HG03066 (cell line): ENCODE results near the gene CYB5D1.
"Not testable (repeated sequence)": the region's sequence is repeated elsewhere in the genome, so short reads cannot be mapped to it uniquely, and the experiment has no call there.

Experiments
- ATAC-seq: cut with Tn5 transposase; IDR thresholded peaks from one replicate; pipeline ENCODE4 v1.9.1; 2021; ENCODE audit warnings: low read depth; ENCODE audit not compliant: unreplicated experiment

CYB5D1 gene

GRCh38 chr17:7857713-7858521 is at the start of gene CYB5D1:
Gene CYB5D1 (plus strand): TSS chr17:7858003. CDS start chr17:7858135, 132 bp downstream.
- ATAC-seq: peak; percentile 37

- ATAC-seq: no peak
These were observed 48.6 kb upstream of the CYB5D1 start for GRCh38 chr17:7809086-7809790.

DNA sequence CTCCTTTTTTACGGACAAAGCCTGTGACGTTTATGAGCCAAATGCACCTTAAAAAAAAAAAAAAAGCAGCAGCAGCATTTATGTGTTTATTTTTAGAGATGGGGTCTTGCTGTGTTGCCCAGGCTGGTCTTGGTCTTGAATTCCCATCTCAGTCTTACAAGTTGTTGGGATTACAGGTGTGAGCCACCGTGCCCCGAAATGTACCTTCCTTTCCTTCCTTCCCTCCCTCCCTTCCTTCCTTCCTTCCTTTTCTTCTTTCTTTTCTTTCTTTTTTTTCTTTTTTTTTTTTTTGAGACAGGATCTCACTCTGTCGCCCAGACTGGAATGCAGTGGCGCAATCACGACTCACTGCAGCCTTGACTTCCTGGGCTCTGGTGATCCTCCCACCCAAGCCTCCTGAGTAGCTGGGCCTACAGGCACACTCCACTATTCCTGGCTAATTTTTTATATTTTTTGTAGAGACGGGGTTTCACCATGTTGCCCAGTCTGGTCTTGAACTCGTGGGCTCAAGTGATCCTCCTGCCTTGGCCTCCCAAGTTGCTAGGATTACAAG is 47.9 kb upstream of the CYB5D1 start:
- ATAC-seq: not testable (repeated sequence)

- ATAC-seq: no peak
These were observed 46.6 kb upstream of the CYB5D1 start for GRCh38 chr17:7811251-7811650.

DNA sequence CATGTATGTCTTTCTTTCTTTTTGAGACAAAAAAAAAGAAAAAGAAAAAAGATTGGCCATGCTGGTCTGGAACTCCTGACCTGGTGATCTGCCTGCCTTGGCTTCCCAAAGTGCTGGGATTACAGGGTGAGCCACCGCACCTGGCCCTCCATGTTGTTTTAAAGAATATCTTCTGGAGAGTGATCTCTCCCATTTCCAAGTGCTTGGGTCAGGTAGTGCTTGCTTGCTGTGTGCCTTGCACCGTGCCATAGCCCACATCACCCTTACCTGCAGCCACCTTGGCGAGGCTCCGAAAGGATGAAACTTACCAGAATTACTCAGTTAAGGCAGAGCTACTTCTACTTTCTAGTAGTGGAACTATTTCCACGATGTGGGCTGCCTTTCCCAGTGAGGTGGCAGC is 42.8 kb upstream of the CYB5D1 start:
- ATAC-seq: no peak

- ATAC-seq: no peak
These were observed 40.7 kb upstream of the CYB5D1 start for GRCh38 chr17:7816926-7817642.

- ATAC-seq: no peak
These were observed 40.2 kb upstream of the CYB5D1 start for GRCh38 chr17:7817643-7817964.

DNA sequence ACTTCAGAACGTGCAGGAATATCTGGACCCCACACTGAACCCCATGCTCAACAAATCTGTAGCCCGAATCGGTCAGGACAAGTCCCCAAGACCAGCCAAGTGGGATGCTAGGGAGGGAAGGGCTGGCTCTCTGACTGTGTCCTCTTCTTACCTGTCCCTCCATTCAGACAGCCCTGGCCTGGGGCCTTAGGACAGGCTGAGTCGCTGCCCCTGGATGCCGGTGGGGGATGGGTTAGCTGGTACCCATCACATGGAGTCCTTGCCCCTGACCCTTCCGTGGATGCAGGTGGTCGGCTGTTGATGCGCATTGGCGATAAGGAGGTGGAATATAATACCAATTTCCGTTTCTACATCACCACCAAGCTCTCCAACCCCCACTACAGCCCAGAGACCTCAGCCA is 39.8 kb upstream of the CYB5D1 start:
- ATAC-seq: no peak

DNA sequence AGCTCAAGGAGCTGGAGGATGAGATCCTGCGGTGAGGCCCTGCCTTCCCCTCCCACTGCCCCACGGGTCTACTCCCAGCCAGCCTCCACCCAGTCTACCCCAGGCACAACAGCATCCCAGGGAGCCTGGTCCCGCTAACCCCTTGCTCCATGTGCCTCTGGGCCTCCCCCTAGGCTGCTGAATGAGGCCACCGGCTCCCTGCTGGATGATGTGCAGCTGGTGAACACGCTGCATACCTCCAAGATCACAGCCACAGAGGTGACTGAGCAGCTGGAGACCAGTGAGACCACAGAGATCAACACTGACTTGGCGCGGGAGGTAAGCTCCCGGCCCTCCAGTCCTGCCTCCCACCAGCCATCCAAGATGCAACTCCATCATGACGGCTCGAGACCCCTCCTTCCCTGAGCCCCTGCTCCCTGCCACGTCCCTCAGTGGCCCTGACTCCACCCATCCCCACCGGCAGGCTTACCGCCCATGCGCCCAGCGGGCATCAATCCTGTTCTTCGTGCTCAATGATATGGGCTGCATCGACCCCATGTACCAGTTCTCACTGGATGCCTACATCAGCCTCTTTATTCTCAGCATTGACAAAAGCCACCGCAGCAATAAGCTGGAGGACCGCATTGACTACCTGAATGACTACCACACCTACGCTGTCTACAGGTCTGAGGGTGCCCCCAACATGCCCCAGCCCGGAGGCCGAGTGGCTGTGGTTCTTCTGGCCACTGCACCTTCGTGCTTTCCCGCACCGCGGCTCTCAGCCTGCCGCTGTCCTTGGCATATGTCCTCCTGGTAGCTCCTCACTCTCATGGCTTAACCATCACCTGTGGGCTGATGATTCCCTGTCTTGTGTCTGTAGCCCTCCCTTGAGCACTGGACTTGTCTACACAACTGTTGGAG is 38.8 kb upstream of the CYB5D1 start:
- no peak for ATAC-seq

- no peak for ATAC-seq
These were observed 37.6 kb upstream of the CYB5D1 start for GRCh38 chr17:7820231-7820630.

DNA sequence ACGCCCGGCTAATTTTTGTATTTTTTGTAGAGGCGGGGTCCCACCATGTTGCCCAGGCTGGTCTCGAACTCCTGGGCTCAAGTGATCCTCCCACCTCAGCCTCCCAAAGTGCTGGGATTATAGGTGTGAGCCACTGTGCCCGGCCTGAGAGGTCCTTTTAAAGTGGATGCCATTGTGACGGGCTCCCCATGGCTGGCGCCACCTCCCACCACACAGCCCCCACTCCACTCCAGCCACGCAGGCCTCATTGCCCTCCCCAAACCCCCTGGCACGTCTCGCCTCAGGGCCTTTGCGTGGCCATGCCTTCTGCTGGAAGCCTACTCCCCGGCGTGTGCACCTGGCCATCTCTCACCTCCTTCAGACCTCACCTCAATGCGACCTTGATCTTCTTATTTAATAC is 35.7 kb upstream of the CYB5D1 start:
- ATAC-seq: no peak

DNA sequence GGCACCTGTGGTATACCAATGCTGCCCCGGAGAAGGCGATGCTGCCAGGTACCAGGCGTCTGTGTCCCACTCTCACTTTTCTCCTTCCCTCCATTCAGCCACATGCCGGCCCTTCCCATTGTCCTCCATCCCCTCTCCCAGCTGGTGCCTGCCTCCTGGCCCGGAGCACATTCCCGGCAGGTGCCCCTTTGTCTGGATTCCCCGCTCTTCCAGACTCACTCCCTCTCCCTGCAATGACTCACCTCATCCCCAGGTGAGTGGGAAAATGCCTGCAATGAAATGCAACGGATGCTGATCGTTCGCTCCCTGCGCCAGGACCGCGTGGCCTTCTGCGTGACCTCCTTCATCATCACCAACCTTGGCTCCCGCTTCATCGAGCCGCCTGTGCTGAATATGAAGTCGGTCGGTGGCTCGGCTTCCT is 34.2 kb upstream of the CYB5D1 start:
- ATAC-seq: no peak

DNA sequence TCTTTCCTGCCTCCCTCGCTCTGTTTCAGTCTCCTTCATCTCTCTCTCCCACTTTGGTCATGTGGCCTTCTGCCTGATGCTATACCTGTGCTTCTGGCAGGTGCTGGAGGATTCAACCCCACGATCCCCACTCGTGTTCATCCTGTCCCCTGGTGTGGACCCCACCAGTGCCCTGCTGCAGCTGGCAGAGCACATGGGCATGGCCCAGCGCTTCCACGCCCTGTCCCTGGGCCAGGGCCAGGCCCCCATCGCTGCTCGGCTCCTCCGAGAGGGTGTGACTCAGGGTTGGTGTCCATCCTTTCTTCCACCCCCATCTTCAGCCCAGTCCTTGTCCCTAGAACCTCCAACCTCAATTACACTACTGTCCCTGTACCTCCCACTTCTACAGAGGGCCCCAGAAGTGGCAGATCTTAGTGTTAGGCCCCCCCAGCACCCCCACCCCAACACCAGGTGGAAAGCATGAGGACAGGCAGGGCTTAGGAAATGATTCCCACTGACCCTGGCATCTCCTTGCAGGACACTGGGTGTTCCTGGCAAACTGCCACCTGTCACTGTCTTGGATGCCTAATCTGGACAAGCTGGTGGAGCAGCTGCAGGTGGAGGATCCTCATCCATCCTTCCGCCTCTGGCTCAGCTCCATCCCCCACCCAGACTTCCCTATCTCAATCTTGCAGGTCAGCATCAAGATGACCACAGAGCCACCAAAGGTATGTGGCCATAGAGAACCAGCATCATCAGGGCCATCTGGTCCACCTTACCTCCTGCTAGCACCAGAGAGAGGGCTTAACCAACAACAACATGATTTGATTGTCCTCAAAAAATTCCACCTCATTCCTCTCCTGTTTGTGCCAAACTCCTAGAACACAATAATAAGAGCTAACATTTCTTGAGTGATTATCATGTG is 33.5 kb upstream of the CYB5D1 start:
- ATAC-seq: no peak

DNA sequence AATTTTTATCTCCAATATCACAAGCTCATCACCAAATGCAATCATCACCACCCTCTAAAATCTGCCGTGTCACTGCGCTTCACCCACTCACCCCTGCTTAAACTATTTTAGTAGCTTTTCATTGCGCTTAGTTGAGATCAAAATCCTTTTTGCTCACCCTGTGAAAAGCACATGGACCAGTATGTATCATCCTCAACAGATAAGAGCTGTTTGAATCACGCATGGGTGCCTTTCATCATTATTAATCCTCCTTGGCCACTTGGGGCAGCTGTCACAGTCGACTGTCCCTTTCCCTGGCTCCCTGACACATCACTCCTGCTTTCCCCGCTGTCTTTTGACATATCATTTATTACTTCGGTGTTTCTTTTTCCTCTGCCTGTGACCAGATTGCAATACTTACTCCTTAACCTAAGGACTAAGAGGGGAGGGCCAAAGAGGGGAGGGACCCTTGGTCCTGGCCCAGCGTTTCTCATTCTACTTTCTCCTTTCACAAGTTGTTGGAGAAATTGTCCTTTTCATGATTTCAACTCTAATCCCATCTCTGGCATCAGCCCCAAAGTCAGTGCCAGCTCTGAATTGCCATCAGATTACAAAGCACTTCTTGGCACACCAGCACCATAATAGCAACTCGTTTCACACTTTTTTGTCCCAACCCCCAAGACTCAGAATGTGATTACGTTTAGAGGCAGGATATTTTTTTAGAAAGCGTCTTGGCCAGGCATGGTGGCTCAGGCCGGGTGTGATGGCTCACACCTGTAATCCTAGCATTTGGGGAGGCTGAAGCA is 32.4 kb upstream of the CYB5D1 start:
- no peak for ATAC-seq

GRCh38 chr17:7830616-7831015 is 27.2 kb upstream of the CYB5D1 start:
- ATAC-seq: no peak

DNA sequence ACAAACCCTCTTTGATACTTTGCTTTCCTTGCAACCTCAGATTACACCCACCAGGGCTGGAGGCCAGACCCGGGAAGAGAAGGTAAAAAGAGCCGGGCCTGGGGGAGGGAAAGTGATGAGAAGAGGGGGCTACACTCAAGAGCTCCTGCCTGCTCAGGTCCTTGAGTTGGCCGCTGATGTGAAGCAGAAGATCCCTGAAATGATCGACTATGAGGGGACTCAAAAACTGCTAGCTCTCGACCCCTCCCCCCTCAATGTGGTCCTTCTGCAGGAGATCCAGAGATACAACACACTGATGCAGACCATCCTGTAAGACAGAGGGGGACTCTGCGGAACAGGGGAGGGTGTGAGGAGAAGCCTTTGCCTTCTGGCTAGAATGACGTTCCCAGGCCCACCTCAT is 26.6 kb upstream of the CYB5D1 start:
- ATAC-seq: no peak

GRCh38 chr17:7832431-7832830 is 25.4 kb upstream of the CYB5D1 start:
- ATAC-seq: no peak

GRCh38 chr17:7833011-7833794 is 24.6 kb upstream of the CYB5D1 start:
- ATAC-seq: no peak
